Esophagus muscularis mucosa (tissue), 3 donors: ENCODE results near the gene OR1M1.

Experiments
- POLR2A ChIP-seq: fragments of 450-650 bp; IDR thresholded peaks from one replicate; pipeline ENCODE4 v1.6.1; 2017; ENCODE audit warnings: antibody characterized with exemption, moderate library complexity, mild to moderate bottlenecking, low read depth
- POLR2AphosphoS5 ChIP-seq, 2 donors: sonication (generic); formaldehyde crosslinking; IDR thresholded peaks; one replicate each; pipeline ENCODE4 v1.6.1; 2017; ENCODE audit warnings: antibody characterized with exemption in 2 of 2
- TF ChIP-seq, protein P1 (sequence below), 3 experiments: fragments of 200-600 bp in 2 of 3; fragments of 450-650 bp in 1 of 3; sonication (generic) in 2 of 3; IDR thresholded peaks; one replicate each; pipeline ENCODE4 v1.5.1; 2017 to 2019; ENCODE audit warnings: antibody characterized with exemption in 3 of 3, mild to moderate bottlenecking in 2 of 3, moderate library complexity in 1 of 3

DNA sequence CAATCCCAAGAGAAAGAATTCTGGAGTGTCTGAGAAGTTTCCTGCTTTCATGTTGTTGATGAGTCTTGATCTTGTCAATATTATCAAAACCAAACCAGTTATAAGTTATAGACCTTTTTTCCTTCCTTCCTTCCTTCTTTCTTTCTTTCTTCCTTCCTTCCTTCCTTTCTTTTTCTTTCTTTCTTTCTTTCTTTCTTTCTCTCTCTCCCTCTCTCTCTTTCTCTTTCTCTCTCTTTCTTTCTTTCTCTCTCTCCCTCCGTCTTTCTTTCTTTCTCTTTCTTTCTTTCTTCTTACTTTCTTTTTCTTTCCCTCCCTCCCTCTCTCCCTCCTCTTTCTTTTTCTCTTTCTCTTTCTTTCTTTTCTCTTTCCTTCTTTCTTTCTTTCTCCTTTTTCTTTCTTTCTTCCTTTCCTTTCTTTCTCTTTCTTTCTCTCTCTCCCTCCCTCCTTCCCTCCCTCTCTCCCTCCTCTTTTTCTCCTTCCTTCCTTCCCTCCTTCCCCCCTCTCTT lies 40.1 kb downstream of the OR1M1 start, which contains the start of gene OR7G3:
- TF ChIP-seq, protein P1, sequence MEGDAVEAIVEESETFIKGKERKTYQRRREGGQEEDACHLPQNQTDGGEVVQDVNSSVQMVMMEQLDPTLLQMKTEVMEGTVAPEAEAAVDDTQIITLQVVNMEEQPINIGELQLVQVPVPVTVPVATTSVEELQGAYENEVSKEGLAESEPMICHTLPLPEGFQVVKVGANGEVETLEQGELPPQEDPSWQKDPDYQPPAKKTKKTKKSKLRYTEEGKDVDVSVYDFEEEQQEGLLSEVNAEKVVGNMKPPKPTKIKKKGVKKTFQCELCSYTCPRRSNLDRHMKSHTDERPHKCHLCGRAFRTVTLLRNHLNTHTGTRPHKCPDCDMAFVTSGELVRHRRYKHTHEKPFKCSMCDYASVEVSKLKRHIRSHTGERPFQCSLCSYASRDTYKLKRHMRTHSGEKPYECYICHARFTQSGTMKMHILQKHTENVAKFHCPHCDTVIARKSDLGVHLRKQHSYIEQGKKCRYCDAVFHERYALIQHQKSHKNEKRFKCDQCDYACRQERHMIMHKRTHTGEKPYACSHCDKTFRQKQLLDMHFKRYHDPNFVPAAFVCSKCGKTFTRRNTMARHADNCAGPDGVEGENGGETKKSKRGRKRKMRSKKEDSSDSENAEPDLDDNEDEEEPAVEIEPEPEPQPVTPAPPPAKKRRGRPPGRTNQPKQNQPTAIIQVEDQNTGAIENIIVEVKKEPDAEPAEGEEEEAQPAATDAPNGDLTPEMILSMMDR (IDR thresholded peaks at IDR 0.05), result no peak
- TF ChIP-seq POLR2AphosphoS5 (IDR thresholded peaks at IDR 0.05), result no peak
- TF ChIP-seq POLR2A, result no peak
